Hepatocyte (in vitro differentiated cells): Measurements from ENCODE around the gene ZBTB20. TPM values are rescaled to one million over a fixed set of nuclear protein-coding genes. Genes with fewer than 3 reads are reported as not detected.

Source experiments
- DNase-seq: peaks from one replicate; pipeline ENCODE4 v3.0.0-alpha.2; 2016; ENCODE audit warnings: low spot score
- H2AFZ ChIP-seq: fragments of 200-600 bp; sonication (generic); 2 replicates; pipeline ENCODE4 v1.6.0; 2016; ENCODE audit warnings: antibody characterized with exemption, mild to moderate bottlenecking
- H3K27ac ChIP-seq: fragments of 200-600 bp; sonication (generic); 2 replicates; pipeline ENCODE4 v1.5.1; 2016; ENCODE audit warnings: mild to moderate bottlenecking
- H3K27me3 ChIP-seq: fragments of 200-600 bp; sonication (generic); 2 replicates; pipeline ENCODE4 v1.6.1; 2016
- H3K36me3 ChIP-seq: fragments of 200-600 bp; sonication (generic); replicated peaks from 2 replicates; pipeline ENCODE4 v1.5.1; 2016; ENCODE audit warnings: low read depth; ENCODE audit not compliant: insufficient read depth
- H3K4me1 ChIP-seq: fragments of 200-600 bp; sonication (generic); 2 replicates; pipeline ENCODE4 v1.5.1; 2016; ENCODE audit warnings: mild to moderate bottlenecking, moderate library complexity; ENCODE audit not compliant: insufficient read depth
- H3K4me2 ChIP-seq: fragments of 200-600 bp; sonication (generic); 2 replicates; pipeline ENCODE4 v1.6.0; 2016
- H3K4me3 ChIP-seq: fragments of 200-600 bp; sonication (generic); 2 replicates; pipeline ENCODE4 v1.5.1; 2016; ENCODE audit warnings: mild to moderate bottlenecking
- H3K79me2 ChIP-seq: fragments of 200-600 bp; sonication (generic); 2 replicates; pipeline ENCODE4 v1.6.0; 2017; ENCODE audit warnings: mild to moderate bottlenecking
- H3K9me2 ChIP-seq: fragments of 200-600 bp; sonication (generic); replicated peaks from 2 replicates; pipeline ENCODE4 v1.6.0; 2017; ENCODE audit warnings: mild to moderate bottlenecking; ENCODE audit not compliant: insufficient read depth
- H3K9me3 ChIP-seq: fragments of 200-600 bp; sonication (generic); 2 replicates; pipeline ENCODE4 v1.5.1; 2016; ENCODE audit warnings: low read depth, mild to moderate bottlenecking
- H4K20me1 ChIP-seq: fragments of 200-600 bp; sonication (generic); 2 replicates; pipeline ENCODE4 v1.6.0; 2016; ENCODE audit warnings: mild to moderate bottlenecking; ENCODE audit not compliant: insufficient read depth, poor library complexity, severe bottlenecking
- EZH2 ChIP-seq: fragments of 200-600 bp; sonication (generic); IDR thresholded peaks from 2 replicates; pipeline ENCODE4 v1.6.1; 2016; ENCODE audit warnings: antibody characterized with exemption, mild to moderate bottlenecking, borderline replicate concordance
- EZH2phosphoT487 ChIP-seq: fragments of 200-600 bp; sonication (generic); IDR thresholded peaks from one replicate; pipeline ENCODE4 v1.6.1; 2018; ENCODE audit warnings: antibody characterized with exemption, mild to moderate bottlenecking, low read depth, moderate library complexity; ENCODE audit not compliant: unreplicated experiment, severe bottlenecking
- WGBS: methylation state at CpG from one replicate; pipeline ENCODE4 v1.1.6; 2016; ENCODE audit warnings: low lambda C conversion rate; ENCODE audit errors: missing lambda C conversion rate; 5-methylcytosine and 5-hydroxymethylcytosine counted together
- polyA plus RNA-seq: library from polyadenylated mRNA; unstranded; fragments of >200 nt; fragmentation: Nextera tagmentation; extraction: Ambion mirVana; gene quantifications from 2 replicates; pipeline ENCODE4 v1.2.1, GENCODE V29; 2016
- total RNA-seq: library from RNA; depleted of rRNA; stranded (reverse); fragments of >200 nt; gene quantifications from 2 replicates; pipeline ENCODE4 v1.2.3, GENCODE V29; 2014
- TF ChIP-seq, protein P1 (sequence below): fragments of 200-600 bp; sonication (generic); IDR thresholded peaks from 2 replicates; pipeline ENCODE4 v1.5.1; 2016; ENCODE audit warnings: antibody characterized with exemption, mild to moderate bottlenecking; ENCODE audit not compliant: poor library complexity

ZBTB20 gene
- total and polyA plus RNA-seq, 2 experiments from 2014 or later: 25.8 to 28.0 TPM

DNA sequence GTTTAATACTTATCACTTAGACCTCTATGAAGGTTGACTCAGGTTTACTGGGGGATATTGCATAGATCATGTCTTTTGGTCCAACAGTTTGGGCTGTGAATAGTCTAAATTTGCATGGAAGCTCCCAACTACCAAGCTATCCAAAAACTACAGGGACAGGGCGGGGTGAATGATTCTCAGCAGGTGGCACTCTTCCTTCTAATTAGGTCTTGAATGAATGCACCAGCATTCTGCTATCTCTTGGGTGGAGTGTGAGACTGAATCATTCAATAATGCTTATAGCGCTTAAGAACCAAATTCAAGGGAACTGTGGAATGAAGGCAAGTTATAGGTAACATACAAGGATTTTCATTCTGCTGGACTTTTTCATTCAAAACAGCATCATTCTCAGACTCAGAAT is 507.0 kb downstream of the ZBTB20 start:
- Histone ChIP-seq H4K20me1 (no peaks in the 10 kb centered on the region), H3K27me3 (no peaks in the 10 kb centered on the region), H3K4me2 (no peak overlapping the region), H3K9me2 (no peaks in the 10 kb centered on the region), H2AFZ (no peak overlapping the region), H3K36me3 (no peaks in the 10 kb centered on the region), H3K27ac (no peak overlapping the region), H3K4me1 (no peaks in the 10 kb centered on the region), H3K4me3 (no peak overlapping the region), H3K79me2 (no peaks in the 10 kb centered on the region), H3K9me3 (no peaks in the 10 kb centered on the region)
- no peak for DNase-seq
- WGBS: 96% methylated on average over 2 of the region's 2 CpGs
- TF ChIP-seq, protein P1, sequence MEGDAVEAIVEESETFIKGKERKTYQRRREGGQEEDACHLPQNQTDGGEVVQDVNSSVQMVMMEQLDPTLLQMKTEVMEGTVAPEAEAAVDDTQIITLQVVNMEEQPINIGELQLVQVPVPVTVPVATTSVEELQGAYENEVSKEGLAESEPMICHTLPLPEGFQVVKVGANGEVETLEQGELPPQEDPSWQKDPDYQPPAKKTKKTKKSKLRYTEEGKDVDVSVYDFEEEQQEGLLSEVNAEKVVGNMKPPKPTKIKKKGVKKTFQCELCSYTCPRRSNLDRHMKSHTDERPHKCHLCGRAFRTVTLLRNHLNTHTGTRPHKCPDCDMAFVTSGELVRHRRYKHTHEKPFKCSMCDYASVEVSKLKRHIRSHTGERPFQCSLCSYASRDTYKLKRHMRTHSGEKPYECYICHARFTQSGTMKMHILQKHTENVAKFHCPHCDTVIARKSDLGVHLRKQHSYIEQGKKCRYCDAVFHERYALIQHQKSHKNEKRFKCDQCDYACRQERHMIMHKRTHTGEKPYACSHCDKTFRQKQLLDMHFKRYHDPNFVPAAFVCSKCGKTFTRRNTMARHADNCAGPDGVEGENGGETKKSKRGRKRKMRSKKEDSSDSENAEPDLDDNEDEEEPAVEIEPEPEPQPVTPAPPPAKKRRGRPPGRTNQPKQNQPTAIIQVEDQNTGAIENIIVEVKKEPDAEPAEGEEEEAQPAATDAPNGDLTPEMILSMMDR: no peak
- TF ChIP-seq EZH2phosphoT487 (no peak), EZH2 (no peak)

DNA sequence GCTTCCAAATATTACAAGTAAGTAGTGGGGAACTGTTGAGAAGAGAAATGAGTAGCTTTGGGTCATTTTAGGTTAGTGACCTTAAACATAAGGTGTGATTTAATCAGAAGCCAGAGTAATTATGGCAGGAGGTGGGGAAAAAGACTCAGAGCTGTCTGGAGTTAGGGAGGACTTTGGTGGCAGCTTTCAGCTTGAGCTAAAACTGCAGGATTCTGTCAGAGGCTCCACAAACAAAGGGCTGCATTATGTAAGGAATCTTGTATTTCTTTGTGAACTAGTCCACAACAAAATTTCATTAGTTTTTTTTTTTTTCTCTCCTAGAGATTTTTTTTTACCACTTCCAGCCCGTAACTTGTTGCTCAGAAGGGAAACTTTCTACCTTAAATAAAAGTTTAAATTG is 507.9 kb downstream of the ZBTB20 start:
- Histone ChIP-seq H2AFZ (no peak overlapping the region), H3K9me3 (no peaks in the 10 kb centered on the region), H3K79me2 (no peaks in the 10 kb centered on the region), H3K36me3 (no peaks in the 10 kb centered on the region), H4K20me1 (no peaks in the 10 kb centered on the region), H3K27me3 (no peaks in the 10 kb centered on the region), H3K4me3 (no peak overlapping the region), H3K9me2 (no peaks in the 10 kb centered on the region), H3K4me1 (no peaks in the 10 kb centered on the region), H3K4me2 (no peak overlapping the region), H3K27ac (no peak overlapping the region)
- DNase-seq: no peak
- TF ChIP-seq EZH2: no peak
- 100% methylated on average over 1 of the region's 1 CpG for WGBS

DNA sequence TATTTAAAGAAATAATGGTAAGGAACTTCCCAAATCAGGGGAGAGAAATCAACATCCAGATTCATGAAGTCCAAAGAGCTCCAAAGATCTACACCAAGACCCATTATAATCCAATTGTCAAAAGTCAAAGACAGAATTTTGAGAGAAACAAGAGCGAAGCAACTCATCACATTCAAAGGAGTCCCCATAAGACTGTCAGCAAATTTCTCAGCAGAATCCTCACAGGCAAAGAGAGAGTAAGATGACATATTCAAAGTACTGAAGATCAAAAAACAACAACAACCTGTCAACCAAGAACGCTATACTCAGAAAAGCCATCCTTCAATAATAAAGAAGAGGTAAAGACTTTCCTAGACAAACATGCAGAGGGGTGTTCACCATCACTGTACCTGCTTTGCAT is 511.2 kb downstream of the ZBTB20 start:
- no peak overlapping the region for H3K4me3 ChIP-seq
- no peak overlapping the region for H2AFZ ChIP-seq
- no peaks in the 10 kb centered on the region for H4K20me1 ChIP-seq
- H3K27me3 ChIP-seq: no peaks in the 10 kb centered on the region
- no peaks in the 10 kb centered on the region for H3K4me1 ChIP-seq
- H3K9me2 ChIP-seq: no peaks in the 10 kb centered on the region
- no peaks in the 10 kb centered on the region for H3K79me2 ChIP-seq
- H3K27ac ChIP-seq: no peak overlapping the region
- H3K9me3 ChIP-seq: no peaks in the 10 kb centered on the region
- no peak for TF ChIP-seq EZH2
- TF ChIP-seq, protein P1: no peak
- no peak for TF ChIP-seq EZH2phosphoT487
- H3K4me2 ChIP-seq: no peak overlapping the region
- H3K36me3 ChIP-seq: no peaks in the 10 kb centered on the region
- DNase-seq: no peak
- 92% methylated on average over 2 of the region's 2 CpGs for WGBS

DNA sequence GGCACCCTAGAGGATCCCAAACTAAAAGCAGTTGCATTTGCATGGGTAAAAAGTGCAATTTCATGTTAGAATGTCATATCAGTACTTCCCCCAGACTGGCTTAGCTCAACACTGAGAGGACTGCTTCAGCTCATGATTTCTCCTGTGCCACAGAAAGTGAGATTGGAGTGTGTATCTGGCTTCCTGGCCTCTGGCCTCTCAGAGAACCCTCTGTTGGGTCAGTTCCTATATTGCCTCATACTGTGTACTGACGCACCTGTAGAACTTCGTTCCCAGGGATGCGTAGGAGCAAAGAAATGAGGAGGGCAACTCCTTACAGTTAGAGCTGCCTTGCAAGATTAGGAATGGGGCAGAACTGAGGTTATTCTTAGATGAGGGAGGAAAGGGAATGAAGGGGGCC is 512.5 kb downstream of the ZBTB20 start:
- TF ChIP-seq, protein P1: no peak
- no peak for TF ChIP-seq EZH2
- TF ChIP-seq EZH2phosphoT487: no peak
- H3K4me1 ChIP-seq: no peaks in the 10 kb centered on the region
- no peaks in the 10 kb centered on the region for H4K20me1 ChIP-seq
- no peaks in the 10 kb centered on the region for H3K27me3 ChIP-seq
- H3K79me2 ChIP-seq: no peaks in the 10 kb centered on the region
- H3K9me3 ChIP-seq: no peaks in the 10 kb centered on the region
- WGBS: 95% methylated on average over 3 of the region's 3 CpGs
- H3K9me2 ChIP-seq: no peaks in the 10 kb centered on the region
- no peak overlapping the region for H3K27ac ChIP-seq
- no peak overlapping the region for H3K4me2 ChIP-seq
- H3K36me3 ChIP-seq: no peaks in the 10 kb centered on the region
- H3K4me3 ChIP-seq: no peak overlapping the region
- no peak for DNase-seq
- no peak overlapping the region for H2AFZ ChIP-seq
